ENCODE results near the gene RAB3IP. TPM values are rescaled to one million over a fixed set of nuclear protein-coding genes. Genes with fewer than 3 reads are reported as not detected.

The RAB3IP gene, protein sequence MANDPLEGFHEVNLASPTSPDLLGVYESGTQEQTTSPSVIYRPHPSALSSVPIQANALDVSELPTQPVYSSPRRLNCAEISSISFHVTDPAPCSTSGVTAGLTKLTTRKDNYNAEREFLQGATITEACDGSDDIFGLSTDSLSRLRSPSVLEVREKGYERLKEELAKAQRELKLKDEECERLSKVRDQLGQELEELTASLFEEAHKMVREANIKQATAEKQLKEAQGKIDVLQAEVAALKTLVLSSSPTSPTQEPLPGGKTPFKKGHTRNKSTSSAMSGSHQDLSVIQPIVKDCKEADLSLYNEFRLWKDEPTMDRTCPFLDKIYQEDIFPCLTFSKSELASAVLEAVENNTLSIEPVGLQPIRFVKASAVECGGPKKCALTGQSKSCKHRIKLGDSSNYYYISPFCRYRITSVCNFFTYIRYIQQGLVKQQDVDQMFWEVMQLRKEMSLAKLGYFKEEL
- 11.1 and 17.9 TPM in 2 replicates for total RNA-seq
- polyA plus RNA-seq (2012): 6.3 TPM

- DNase-seq (ENCODE audit: low read depth): peak; percentile 85
These were observed at the start of gene RAB3IP for GRCh38 chr12:69738351-69739286. Gene RAB3IP, plus strand, starts transcription at chr12:69738860. Its CDS starts 16,549 bp downstream, at chr12:69755409.

GRCh38 chr12:69689638-69690037, 49.0 kb upstream of the RAB3IP start:
- DNase-seq (ENCODE audit: low read depth): no peak

- DNase-seq (ENCODE audit: low read depth): no peak
These were observed 44.5 kb upstream of the RAB3IP start for GRCh38 chr12:69694123-69694522.

DNA sequence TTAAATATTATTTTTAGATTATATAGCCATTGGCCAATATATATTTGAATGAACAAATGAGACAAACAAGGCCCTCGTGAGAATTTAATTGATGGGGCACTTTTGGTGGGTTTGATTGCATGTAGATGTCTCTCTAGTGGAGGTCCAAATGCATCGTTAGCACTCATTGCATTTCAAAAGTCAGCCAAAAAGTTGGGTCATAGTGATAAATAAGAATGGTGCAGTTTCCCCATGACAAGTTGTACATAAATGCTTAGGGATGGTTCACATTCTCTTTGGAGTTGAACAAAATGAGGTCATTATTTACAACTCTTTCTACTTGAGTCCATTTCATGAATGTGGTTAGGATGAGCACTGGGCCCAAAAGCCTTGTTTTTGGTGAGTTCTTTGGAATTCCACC, 40.6 kb upstream of the RAB3IP start:
- peak; percentile 27 for DNase-seq (ENCODE audit: low read depth)

DNA sequence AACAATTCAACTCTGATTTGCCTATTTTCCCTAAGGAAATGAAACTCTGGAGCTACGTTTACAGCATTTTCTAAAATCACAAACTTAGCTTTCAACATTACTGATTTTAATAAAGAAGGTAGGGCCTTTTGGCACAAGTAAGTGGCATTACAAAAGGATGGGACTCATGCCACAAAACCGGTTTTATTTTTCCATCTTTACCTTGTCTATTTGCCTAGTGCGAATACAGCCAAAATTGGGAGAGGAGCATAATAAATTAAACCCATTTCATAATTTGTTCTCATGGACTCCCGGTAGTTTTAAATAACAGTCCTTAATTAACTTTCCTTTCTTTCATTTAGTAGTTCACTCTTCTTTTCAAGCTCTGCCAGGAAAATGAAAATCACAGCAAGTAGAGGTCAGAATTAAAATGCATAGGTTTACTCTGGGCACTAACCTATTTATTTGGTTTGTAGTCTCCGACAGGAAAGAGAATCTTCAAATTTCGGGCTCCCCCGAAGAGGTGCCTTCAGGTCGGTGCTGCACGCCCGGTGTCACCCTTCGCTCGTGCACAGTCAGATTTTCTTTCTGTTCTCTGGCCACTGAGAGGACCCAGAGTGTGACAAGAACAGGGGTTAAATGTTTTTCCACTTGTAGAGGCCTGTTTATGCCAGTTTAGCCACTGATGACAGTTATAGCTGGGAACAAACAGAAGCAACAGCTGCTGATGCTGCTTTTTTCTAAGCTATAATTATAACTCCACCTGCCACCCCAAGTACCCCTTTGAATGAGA, 39.7 kb upstream of the RAB3IP start, which contains the start of gene BEST3:
BEST3 (minus strand) TSS at position 535 of the 772 bp plus-strand sequence. CDS start 1,505 bp downstream, outside the sequence.
- peak; percentile 93 for DNase-seq (ENCODE audit: low read depth)

DNA sequence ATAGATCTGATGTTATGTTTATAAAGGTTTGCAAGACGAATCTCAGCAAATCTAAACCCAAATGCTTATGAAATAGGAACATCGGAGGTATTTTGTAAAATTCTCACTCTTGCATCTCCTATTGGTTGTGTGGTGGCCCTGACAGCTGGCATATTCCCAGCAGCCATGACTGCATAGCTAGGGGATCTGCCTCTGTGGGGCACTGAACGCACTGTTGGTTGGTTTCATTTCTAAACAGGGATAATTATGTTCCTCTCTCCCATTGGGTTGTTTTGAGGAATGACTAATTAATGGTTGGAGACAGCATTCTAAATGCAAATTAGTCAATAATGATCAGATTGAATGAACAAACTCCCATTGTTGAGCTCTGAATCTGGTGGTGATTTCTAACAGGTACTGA, 36.8 kb upstream of the RAB3IP start:
- DNase-seq (ENCODE audit: low read depth): peak; percentile 46

GRCh38 chr12:69703146-69703642, 35.5 kb upstream of the RAB3IP start:
- DNase-seq (ENCODE audit: low read depth): no peak

GRCh38 chr12:69704357-69704756, 34.3 kb upstream of the RAB3IP start:
- DNase-seq (ENCODE audit: low read depth): no peak

DNA sequence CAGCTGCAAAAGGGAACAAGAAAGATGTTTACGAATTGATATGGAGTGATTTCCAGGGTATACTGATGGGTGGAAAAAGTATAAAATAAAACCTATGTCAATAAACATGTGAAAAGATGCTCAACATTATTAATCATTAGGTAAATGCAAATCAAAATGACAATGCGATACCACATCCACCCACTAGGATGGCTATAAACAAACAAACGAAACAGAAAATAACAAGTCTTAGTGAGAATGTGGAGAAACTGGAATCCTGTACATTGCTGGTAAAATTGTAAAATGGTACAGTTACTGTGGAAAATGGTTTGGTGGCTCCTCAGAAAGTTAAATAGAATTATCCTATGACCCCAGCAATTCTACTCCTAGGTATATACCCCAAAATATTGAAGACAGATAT, 30.0 kb upstream of the RAB3IP start:
- no peak for DNase-seq (ENCODE audit: low read depth)

DNA sequence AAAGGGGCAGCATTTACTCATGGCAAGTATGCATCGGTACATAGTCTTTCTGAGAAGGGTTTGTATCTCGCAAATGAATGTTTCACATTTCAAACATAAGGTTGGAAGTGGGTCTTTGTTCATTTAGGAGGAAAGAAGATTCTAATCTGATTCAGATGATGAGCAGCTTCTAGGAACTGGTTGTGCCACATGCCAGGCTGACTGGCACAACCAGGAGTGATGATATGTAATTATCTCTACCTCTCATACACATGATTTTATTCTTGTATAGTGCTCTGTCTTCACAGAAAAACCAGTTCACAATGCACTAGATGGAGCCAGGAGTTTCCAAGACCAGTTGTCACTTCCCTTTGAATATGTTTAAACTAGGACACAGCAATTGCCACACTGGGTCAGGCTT, 25.8 kb upstream of the RAB3IP start:
- no peak for DNase-seq (ENCODE audit: low read depth)

DNA sequence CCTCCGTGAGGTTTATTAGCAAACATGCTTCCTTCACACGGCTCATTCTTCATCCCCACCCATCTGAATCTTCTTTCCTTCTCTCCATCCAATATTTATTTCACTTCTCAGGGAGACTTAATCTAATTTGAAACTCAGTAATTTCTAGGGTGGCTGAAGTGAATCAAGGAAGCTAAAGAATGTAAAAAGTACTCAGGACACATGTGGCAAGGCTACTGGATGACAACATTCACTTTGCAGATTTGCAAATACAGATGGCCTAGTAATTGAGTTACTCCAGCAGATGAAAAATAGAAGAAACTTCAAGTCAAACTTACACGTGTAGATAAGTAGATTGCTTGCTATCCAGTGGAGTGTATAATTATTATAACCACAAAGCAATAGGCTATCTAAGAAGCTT, 24.1 kb upstream of the RAB3IP start:
- no peak for DNase-seq (ENCODE audit: low read depth)

DNA sequence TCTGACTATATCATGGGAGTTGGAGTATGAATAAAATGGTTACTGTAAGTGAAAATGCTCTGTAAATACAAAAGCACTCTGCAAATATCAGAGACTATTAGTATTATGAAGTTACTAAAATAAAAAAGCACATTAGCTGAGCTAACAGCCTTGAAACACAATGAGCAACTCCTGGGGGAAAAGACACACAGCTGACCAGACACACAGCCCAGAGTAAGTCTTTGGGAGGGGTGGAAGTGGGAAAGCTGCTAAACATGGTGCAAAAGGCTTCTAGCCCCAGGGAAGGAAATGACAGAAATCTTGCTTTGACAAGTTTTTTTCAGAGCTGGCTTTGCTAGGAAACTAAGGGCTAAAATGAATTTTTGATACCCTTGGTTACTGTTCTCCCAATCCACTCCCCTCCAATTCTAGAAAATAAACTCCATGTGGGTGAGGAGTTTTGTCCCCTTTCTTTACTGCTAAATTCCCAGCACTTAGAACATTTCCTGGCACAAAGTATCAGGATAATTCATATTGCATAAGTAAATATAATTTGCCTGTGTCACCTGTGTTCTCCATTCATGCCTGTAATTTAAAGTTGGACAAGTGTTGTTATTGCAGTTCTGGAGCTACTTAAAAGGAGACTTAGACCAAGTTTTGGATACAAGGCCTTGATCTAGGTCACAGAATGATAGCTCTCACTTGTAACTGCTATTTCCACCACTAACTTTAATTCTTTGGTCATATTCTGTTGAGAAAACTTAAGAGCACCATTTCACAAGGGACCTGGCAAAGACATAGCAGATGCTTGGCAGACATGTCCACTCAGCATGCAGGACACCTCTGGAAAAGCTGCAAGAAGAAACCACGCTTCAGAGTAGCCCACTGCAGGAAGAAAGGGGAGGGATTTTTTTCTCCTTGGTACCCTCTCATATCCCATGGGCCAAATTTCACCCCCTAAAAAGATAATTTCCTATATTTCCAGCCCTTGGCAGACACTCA, 19.0 kb upstream of the RAB3IP start:
- no peak for DNase-seq (ENCODE audit: low read depth)

DNA sequence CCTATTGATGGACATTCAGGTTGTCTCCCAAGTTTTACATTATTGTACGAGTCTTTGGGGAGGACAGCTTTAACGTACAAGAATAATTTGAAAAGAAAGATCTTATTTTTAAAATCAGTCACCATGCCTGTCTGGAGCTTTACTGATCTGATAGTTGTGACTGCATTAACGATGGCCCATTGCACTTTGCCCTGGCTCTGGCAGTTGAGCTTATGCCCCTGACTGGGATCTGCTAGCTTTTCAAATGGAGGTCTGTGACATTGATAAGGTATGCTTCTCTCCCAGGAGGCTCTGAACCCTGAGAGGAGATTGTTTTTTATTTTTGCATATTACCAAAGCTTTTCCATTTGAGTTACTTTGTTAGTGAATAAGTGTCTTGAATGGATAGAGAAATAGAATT, 17.9 kb upstream of the RAB3IP start:
- DNase-seq (ENCODE audit: low read depth): no peak

DNA sequence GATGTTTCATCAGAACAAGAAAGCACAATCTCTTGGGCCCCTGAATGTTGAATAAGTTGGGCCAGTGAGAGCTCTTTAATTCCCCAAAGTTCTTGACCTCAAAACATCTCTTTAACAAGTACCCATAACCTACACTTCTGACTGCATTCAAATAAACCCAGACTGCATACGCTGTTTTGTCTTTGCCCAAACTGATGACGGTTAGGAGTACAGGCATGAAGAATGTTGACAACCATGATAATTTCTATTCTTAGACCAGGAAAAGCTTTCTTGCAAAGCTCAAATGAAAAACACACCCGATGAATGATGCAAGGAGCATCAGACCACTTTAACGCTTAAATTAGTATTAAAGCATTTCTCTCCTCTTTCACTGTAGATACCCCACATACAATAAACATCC, 11.7 kb upstream of the RAB3IP start:
- no peak for DNase-seq (ENCODE audit: low read depth)

GRCh38 chr12:69732088-69732487, 6.6 kb upstream of the RAB3IP start:
- no peak for DNase-seq (ENCODE audit: low read depth)

DNA sequence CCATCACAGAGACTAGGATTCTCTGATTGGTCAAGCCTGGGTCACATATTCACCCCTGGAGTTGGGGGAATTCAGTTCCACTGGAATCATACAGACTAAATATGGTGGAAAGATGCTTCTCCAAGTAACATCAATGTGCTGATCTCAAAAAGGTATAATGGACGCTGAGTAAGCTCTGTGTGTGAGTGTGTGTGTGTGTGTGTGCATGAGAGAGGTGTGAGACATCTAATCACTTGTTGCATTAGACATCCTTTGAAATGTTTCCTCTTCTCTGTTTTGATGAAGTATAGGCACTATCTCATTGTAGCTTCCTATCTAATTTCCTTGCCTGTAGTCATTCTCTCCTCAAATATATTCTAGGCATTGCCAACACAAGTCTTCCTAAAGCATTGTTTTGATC, 5.0 kb upstream of the RAB3IP start:
- DNase-seq (ENCODE audit: low read depth): no peak

- peak; percentile 41 for DNase-seq (ENCODE audit: low read depth)
These were observed 879 bp downstream of the RAB3IP start for GRCh38 chr12:69739287-69740191.

DNA sequence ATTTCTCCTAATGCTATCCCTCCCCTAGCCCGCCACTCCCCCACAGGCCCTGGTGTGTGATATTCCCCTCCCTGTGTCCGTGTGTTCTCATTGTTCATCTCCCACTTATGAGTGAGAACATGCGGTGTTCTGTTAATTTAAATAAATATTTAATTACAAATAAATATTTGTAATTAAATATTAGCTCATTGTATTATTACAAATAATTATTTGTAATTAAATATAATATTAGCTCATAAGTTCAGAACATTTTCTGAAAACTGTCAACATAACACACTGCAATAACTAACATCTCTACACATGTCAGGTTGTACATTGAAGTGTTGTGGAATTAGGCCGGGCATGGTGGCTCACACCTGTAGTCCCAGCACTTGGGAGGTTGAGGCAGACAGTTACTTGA, 5.4 kb downstream of the RAB3IP start:
- no peak for DNase-seq (ENCODE audit: low read depth)

- DNase-seq (ENCODE audit: low read depth): no peak
These were observed 12.8 kb downstream of the RAB3IP start for GRCh38 chr12:69751476-69751875.

Measured in myocyte (in vitro differentiated cells).